ENCODE measurements around the gene ANTXR1.

DNA sequence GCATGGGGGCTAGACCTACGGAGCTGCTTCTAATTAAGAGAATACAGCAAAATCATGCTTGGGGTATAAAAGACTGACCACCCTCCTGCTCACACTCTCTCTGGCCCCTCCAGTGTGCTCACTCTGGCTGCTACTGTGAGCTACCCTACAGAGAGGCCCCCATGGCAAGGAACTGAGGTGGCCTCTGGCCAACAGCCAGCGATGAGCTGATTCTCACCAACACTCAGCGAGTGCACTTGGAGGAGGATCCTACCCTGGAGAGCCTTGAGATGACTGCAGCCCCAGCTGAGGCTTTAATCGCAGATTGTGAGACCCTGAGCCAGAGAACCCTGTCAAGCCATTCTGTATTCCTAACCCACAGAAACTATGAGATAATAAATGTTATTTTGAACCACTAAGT, 285.9 kb downstream of the ANTXR1 start:
- TF ChIP-seq, protein P1, sequence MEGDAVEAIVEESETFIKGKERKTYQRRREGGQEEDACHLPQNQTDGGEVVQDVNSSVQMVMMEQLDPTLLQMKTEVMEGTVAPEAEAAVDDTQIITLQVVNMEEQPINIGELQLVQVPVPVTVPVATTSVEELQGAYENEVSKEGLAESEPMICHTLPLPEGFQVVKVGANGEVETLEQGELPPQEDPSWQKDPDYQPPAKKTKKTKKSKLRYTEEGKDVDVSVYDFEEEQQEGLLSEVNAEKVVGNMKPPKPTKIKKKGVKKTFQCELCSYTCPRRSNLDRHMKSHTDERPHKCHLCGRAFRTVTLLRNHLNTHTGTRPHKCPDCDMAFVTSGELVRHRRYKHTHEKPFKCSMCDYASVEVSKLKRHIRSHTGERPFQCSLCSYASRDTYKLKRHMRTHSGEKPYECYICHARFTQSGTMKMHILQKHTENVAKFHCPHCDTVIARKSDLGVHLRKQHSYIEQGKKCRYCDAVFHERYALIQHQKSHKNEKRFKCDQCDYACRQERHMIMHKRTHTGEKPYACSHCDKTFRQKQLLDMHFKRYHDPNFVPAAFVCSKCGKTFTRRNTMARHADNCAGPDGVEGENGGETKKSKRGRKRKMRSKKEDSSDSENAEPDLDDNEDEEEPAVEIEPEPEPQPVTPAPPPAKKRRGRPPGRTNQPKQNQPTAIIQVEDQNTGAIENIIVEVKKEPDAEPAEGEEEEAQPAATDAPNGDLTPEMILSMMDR (IDR thresholded peaks at IDR 0.05 in 2 of 3, conservative IDR thresholded peaks at IDR 0.05 in 1 of 3; ENCODE audit: borderline replicate concordance in 1 of 3, insufficient read depth in 1 of 3, low read depth in 2 of 3, low read length in 2 of 3): no peak
- TF ChIP-seq, protein P2, sequence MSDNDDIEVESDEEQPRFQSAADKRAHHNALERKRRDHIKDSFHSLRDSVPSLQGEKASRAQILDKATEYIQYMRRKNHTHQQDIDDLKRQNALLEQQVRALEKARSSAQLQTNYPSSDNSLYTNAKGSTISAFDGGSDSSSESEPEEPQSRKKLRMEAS (IDR thresholded peaks at IDR 0.05): no peak
- TF ChIP-seq POLR2AphosphoS5 (IDR thresholded peaks at IDR 0.05; ENCODE audit: low read depth, low read length) (no peak), POLR2A (IDR thresholded peaks at IDR 0.05; ENCODE audit: borderline replicate concordance, extremely low read depth, insufficient read depth, insufficient read length) (no peak), SP1 (IDR thresholded peaks at IDR 0.05; ENCODE audit: low read depth) (no peak), SIN3A (IDR thresholded peaks at IDR 0.05; ENCODE audit: low read depth) (no peak), CEBPB (IDR thresholded peaks at IDR 0.05; ENCODE audit: low read depth) (no peak), JUND (IDR thresholded peaks at IDR 0.05) (no peak), EZH2 (IDR thresholded peaks at IDR 0.05) (no peak), YY1 (IDR thresholded peaks at IDR 0.05; ENCODE audit: extremely low read depth, insufficient replicate concordance, low read depth, low read length) (no peak), FOSL1 (IDR thresholded peaks at IDR 0.05; ENCODE audit: low read depth) (no peak), SRF (IDR thresholded peaks at IDR 0.05; ENCODE audit: low read depth) (no peak)
- TF ChIP-seq, protein P3, sequence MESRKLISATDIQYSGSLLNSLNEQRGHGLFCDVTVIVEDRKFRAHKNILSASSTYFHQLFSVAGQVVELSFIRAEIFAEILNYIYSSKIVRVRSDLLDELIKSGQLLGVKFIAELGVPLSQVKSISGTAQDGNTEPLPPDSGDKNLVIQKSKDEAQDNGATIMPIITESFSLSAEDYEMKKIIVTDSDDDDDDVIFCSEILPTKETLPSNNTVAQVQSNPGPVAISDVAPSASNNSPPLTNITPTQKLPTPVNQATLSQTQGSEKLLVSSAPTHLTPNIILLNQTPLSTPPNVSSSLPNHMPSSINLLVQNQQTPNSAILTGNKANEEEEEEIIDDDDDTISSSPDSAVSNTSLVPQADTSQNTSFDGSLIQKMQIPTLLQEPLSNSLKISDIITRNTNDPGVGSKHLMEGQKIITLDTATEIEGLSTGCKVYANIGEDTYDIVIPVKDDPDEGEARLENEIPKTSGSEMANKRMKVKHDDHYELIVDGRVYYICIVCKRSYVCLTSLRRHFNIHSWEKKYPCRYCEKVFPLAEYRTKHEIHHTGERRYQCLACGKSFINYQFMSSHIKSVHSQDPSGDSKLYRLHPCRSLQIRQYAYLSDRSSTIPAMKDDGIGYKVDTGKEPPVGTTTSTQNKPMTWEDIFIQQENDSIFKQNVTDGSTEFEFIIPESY (IDR thresholded peaks at IDR 0.05; ENCODE audit: extremely low read depth, insufficient replicate concordance, low read length): no peak

Data from HCT116 (cell line).